Medulla oblongata (tissue), 1 donor: Measurements from ENCODE around the gene KRT39.
"Not testable (repeated sequence)": the region's sequence is repeated elsewhere in the genome, so short reads cannot be mapped to it uniquely, and the experiment has no call there.

Experiments
- DNase-seq: peaks from one replicate; pipeline ENCODE4 v3.0.0-alpha.2; 2015; ENCODE audit errors: extremely low spot score

Gene KRT39

GRCh38 chr17:40966848-40967247 lies at the start of gene KRT39:
TSS of gene KRT39 (minus strand) at chr17:40966948. CDS start at chr17:40966856, 92 bp downstream.
- DNase-seq: no peak

GRCh38 chr17:41015454-41015853 lies 48.7 kb upstream of the KRT39 start:
- no peak for DNase-seq

GRCh38 chr17:41013606-41014005 lies 46.9 kb upstream of the KRT39 start:
- no peak for DNase-seq

GRCh38 chr17:41013181-41013580 lies 46.4 kb upstream of the KRT39 start:
- DNase-seq: no peak

GRCh38 chr17:41012326-41013120 lies 45.8 kb upstream of the KRT39 start:
- no peak for DNase-seq

GRCh38 chr17:41010441-41010840 lies 43.7 kb upstream of the KRT39 start:
- no peak for DNase-seq

GRCh38 chr17:41009936-41010335 lies 43.2 kb upstream of the KRT39 start:
- no peak for DNase-seq

- no peak for DNase-seq
Measured at GRCh38 chr17:41009301-41009760, 42.6 kb upstream of the KRT39 start.

GRCh38 chr17:41008811-41009210 lies 42.1 kb upstream of the KRT39 start, which contains the start of gene KRTAP3-1:
TSS of gene KRTAP3-1 (minus strand) at chr17:41009128. CDS start at chr17:41009074, 54 bp downstream.
- DNase-seq: no peak

- no peak for DNase-seq
Measured at GRCh38 chr17:41004397-41004796, 37.6 kb upstream of the KRT39 start.

GRCh38 chr17:41003926-41004325 lies 37.2 kb upstream of the KRT39 start:
- DNase-seq: no peak

- DNase-seq: no peak
Measured at GRCh38 chr17:41002814-41003213, 36.1 kb upstream of the KRT39 start.

- no peak for DNase-seq
Measured at GRCh38 chr17:41001795-41002194, 35.0 kb upstream of the KRT39 start.

- DNase-seq: not testable (repeated sequence)
Measured at GRCh38 chr17:40999563-40999962, 32.8 kb upstream of the KRT39 start, which contains the start of gene KRTAP3-2. TSS of gene KRTAP3-2 (minus strand) at chr17:40999906. CDS start at chr17:40999853, 53 bp downstream.

- no peak for DNase-seq
Measured at GRCh38 chr17:40997361-40997760, 30.6 kb upstream of the KRT39 start.

- no peak for DNase-seq
Measured at GRCh38 chr17:40996829-40997228, 30.1 kb upstream of the KRT39 start.

- DNase-seq: no peak
Measured at GRCh38 chr17:40995116-40995515, 28.4 kb upstream of the KRT39 start.

GRCh38 chr17:40993839-40994238 lies 27.1 kb upstream of the KRT39 start, which contains the start of gene KRTAP3-3:
TSS of gene KRTAP3-3 (minus strand) at chr17:40994164. CDS start at chr17:40994097, 67 bp downstream.
- DNase-seq: no peak

- no peak for DNase-seq
Measured at GRCh38 chr17:40993084-40993483, 26.3 kb upstream of the KRT39 start.

- no peak for DNase-seq
Measured at GRCh38 chr17:40992666-40993065, 25.9 kb upstream of the KRT39 start.

- DNase-seq: no peak
Measured at GRCh38 chr17:40986920-40987319, 20.2 kb upstream of the KRT39 start.

GRCh38 chr17:40984226-40984625 lies 17.5 kb upstream of the KRT39 start, which contains the start of gene KRT40:
TSS of gene KRT40 (minus strand) at chr17:40984326. CDS start at chr17:40984273, 53 bp downstream.
- no peak for DNase-seq

GRCh38 chr17:40981115-40981514 lies 14.4 kb upstream of the KRT39 start:
- DNase-seq: no peak
